ENCODE data around the gene IMPDH1. TPM values are rescaled to one million over a fixed set of nuclear protein-coding genes. Genes with fewer than 3 reads are reported as not detected.

Gene IMPDH1
- total and polyA plus RNA-seq, 9 of the 15 experiments (the other 6 are each of a cell fraction or from before 2014, with no cell fraction given) = 0.80 to 118 (median 64.3) TPM

DNA sequence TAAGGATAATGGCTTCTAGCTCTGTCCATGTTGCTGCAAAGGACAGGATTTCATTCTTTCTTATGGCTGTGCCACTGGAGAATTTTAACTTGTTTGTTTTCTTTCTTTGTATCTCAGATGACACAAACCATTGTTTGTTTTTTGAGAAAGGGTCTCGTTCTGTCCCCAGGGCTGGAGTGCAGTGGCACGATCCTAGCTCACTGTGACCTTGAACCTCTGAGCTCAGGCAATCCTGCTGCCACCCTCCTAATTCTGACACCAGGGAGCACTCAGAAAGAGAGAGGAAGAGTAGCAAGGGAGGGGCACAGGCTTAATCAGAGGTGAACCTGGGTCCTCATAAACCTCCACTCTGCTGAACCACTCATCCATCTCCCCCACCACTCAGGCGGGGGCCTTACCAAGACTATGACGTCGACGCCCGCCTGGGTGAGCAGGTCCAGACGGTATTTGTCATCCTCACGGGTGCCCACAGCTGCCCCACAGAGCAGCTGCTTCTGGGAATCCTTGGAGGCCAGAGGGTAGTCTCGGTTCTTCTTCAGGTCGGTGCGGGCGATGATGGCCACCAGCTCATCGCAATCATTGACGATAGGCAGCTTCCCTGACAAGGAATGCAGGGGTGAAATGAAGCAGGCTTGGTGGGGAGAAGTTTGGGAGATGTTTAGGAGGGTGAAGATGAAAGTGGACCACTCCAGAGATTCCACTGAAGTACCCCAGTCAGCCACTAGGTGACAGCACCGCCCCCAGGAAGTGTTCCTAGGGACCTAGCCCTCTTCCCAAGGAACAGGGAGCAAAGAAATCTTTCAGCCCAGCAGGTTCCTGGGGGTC is 11.6 kb downstream of the IMPDH1 start (continued):
- TF ChIP-seq RCOR1 (IDR thresholded peaks at IDR 0.05; ENCODE audit: borderline replicate concordance in 1 of 2, low read depth in 2 of 2, low read length in 2 of 2) (peak in 1 of 2 experiments; percentile 59; a peak in 1 of 4 replicates), CHD7 (IDR thresholded peaks at IDR 0.05; ENCODE audit: low read depth, low read length) (no peak), DEAF1 (CRISPR knock-in tag; IDR thresholded peaks at IDR 0.05) (peak; percentile 91), NFIX (CRISPR knock-in tag; IDR thresholded peaks at IDR 0.05; ENCODE audit: low read depth) (no peak)
- TF ChIP-seq, protein P1, sequence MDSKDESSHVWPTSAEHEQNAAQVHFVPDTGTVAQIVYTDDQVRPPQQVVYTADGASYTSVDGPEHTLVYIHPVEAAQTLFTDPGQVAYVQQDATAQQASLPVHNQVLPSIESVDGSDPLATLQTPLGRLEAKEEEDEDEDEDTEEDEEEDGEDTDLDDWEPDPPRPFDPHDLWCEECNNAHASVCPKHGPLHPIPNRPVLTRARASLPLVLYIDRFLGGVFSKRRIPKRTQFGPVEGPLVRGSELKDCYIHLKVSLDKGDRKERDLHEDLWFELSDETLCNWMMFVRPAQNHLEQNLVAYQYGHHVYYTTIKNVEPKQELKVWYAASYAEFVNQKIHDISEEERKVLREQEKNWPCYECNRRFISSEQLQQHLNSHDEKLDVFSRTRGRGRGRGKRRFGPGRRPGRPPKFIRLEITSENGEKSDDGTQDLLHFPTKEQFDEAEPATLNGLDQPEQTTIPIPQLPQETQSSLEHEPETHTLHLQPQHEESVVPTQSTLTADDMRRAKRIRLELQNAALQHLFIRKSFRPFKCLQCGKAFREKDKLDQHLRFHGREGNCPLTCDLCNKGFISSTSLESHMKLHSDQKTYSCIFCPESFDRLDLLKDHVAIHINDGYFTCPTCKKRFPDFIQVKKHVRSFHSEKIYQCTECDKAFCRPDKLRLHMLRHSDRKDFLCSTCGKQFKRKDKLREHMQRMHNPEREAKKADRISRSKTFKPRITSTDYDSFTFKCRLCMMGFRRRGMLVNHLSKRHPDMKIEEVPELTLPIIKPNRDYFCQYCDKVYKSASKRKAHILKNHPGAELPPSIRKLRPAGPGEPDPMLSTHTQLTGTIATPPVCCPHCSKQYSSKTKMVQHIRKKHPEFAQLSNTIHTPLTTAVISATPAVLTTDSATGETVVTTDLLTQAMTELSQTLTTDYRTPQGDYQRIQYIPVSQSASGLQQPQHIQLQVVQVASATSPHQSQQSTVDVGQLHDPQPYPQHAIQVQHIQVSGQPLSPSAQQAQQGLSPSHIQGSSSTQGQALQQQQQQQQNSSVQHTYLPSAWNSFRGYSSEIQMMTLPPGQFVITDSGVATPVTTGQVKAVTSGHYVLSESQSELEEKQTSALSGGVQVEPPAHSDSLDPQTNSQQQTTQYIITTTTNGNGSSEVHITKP (IDR thresholded peaks at IDR 0.05; ENCODE audit: partially characterized antibody) = peak; percentile 22
- TF ChIP-seq, protein P2, sequence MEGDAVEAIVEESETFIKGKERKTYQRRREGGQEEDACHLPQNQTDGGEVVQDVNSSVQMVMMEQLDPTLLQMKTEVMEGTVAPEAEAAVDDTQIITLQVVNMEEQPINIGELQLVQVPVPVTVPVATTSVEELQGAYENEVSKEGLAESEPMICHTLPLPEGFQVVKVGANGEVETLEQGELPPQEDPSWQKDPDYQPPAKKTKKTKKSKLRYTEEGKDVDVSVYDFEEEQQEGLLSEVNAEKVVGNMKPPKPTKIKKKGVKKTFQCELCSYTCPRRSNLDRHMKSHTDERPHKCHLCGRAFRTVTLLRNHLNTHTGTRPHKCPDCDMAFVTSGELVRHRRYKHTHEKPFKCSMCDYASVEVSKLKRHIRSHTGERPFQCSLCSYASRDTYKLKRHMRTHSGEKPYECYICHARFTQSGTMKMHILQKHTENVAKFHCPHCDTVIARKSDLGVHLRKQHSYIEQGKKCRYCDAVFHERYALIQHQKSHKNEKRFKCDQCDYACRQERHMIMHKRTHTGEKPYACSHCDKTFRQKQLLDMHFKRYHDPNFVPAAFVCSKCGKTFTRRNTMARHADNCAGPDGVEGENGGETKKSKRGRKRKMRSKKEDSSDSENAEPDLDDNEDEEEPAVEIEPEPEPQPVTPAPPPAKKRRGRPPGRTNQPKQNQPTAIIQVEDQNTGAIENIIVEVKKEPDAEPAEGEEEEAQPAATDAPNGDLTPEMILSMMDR (IDR thresholded peaks at IDR 0.05 in 2 of 3, conservative IDR thresholded peaks at IDR 0.05 in 1 of 3; ENCODE audit: insufficient read depth in 2 of 3, low read depth in 1 of 3, low read length in 3 of 3) = peak; percentile 95 to 99 (median 98)
